SU-DHL-6 (cell line): ENCODE results near the gene ZNF716.

Source experiments
- H2AFZ ChIP-seq: fragments of 200-600 bp; sonication (generic); 2 replicates; pipeline ENCODE4 v1.6.1; 2014; ENCODE audit warnings: low read depth, mild to moderate bottlenecking, moderate library complexity, mixed read lengths, antibody characterized with exemption, low read length; ENCODE audit not compliant: severe bottlenecking
- H3F3A ChIP-seq: fragments of 200-600 bp; shearing (Covaris generic); 2 replicates; pipeline ENCODE4 v1.6.0; 2016; ENCODE audit warnings: antibody characterized with exemption, mild to moderate bottlenecking; ENCODE audit not compliant: insufficient read depth
- H3K27ac ChIP-seq: fragments of 200-600 bp; sonication (generic); 2 replicates; pipeline ENCODE4 v1.5.1; 2016; ENCODE audit warnings: low read depth, mild to moderate bottlenecking, low read length, moderate library complexity, mixed read lengths
- H3K27me3 ChIP-seq: fragments of 200-600 bp; sonication (generic), shearing (Covaris generic); 2 replicates; pipeline ENCODE4 v1.6.0; 2014; ENCODE audit warnings: mild to moderate bottlenecking, low read length
- H3K36me3 ChIP-seq: fragments of 200-600 bp; sonication (generic); 2 replicates; pipeline ENCODE4 v1.6.1; 2014; ENCODE audit warnings: mild to moderate bottlenecking, low read length, mixed read lengths
- H3K4me2 ChIP-seq: fragments of 300-600, 200-600 bp; shearing (Covaris generic), sonication (generic); 2 replicates; pipeline ENCODE4 v1.6.0; 2014; ENCODE audit warnings: low read length, low read depth, mild to moderate bottlenecking; ENCODE audit not compliant: poor library complexity, severe bottlenecking
- H3K4me3 ChIP-seq: fragments of 200-600 bp; sonication (generic); 2 replicates; pipeline ENCODE4 v1.5.1; 2014; ENCODE audit warnings: antibody characterized with exemption, low read length, mild to moderate bottlenecking, mixed read lengths; ENCODE audit not compliant: insufficient read depth, poor library complexity, severe bottlenecking
- H3K79me2 ChIP-seq: fragments of 200-600 bp; sonication (generic); 2 replicates; pipeline ENCODE4 v1.6.1; 2014; ENCODE audit warnings: mild to moderate bottlenecking, low read length, moderate library complexity; ENCODE audit not compliant: insufficient read depth
- H3K9ac ChIP-seq: fragments of 200-600 bp; sonication (generic); 2 replicates; pipeline ENCODE4 v1.7.0; 2014; ENCODE audit warnings: mild to moderate bottlenecking, low read length
- H3K9me2 ChIP-seq: fragments of 200-600 bp; sonication (generic); replicated peaks from 2 replicates; pipeline ENCODE4 v1.6.1; 2014; ENCODE audit warnings: low read length; ENCODE audit not compliant: insufficient read depth
- H3K9me3 ChIP-seq: fragments of 200-600 bp; sonication (generic); 2 replicates; pipeline ENCODE4 v1.6.1; 2014; ENCODE audit warnings: low read length, mixed read lengths; ENCODE audit not compliant: insufficient read depth
- H4K20me1 ChIP-seq: fragments of 200-600 bp; sonication (generic); 2 replicates; pipeline ENCODE4 v1.6.1; 2014; ENCODE audit warnings: low read depth, mild to moderate bottlenecking, antibody characterized with exemption, low read length, moderate library complexity, mixed read lengths
- CTCF ChIP-seq: fragments of 200-600 bp; sonication (generic); IDR thresholded peaks from one replicate; pipeline ENCODE4 v1.5.1; 2017; ENCODE audit warnings: antibody characterized with exemption, mild to moderate bottlenecking, low read length, moderate library complexity; ENCODE audit not compliant: insufficient read depth, poor library complexity, severe bottlenecking
- EZH2phosphoT487 ChIP-seq: fragments of 200-600 bp; sonication (generic), shearing (Covaris generic); conservative IDR thresholded peaks from 2 replicates; pipeline ENCODE4 v1.6.1; 2018; ENCODE audit warnings: mild to moderate bottlenecking, antibody characterized with exemption, low read length, moderate library complexity, mixed read lengths

ZNF716 gene

GRCh38 chr7:57505176-57505575 lies 55.2 kb downstream of the ZNF716 start:
- Histone ChIP-seq H3K79me2 (no peaks in the 10 kb centered on the region), H3K27me3 (no peaks in the 10 kb centered on the region), H3K9me3 (peaks cover 3% of the 10 kb centered on the region; the same call in 1 of the 2 replicates)

More at GRCh38 chr7:57505176-57505575, 55.2 kb downstream of the ZNF716 start:
- TF ChIP-seq CTCF (no peak), EZH2phosphoT487 (no peak)
- Histone ChIP-seq H3F3A (no peaks in the 10 kb centered on the region), H3K4me2 (no peak overlapping the region), H3K9me2 (no peaks in the 10 kb centered on the region), H3K36me3 (no peaks in the 10 kb centered on the region), H3K9ac (no peak overlapping the region), H4K20me1 (no peaks in the 10 kb centered on the region), H3K4me3 (no peak overlapping the region), H3K27ac (no peak overlapping the region), H2AFZ (no peak overlapping the region)
